HG03439 (cell line): ENCODE data around the gene EXT2.
A peak's percentile ranks its signal among the peaks of the same experiment; 100 is the strongest.

ENCODE experiments used
- ATAC-seq: cut with Tn5 transposase; IDR thresholded peaks from one replicate; pipeline ENCODE4 v1.9.1; 2021; ENCODE audit warnings: mild to moderate bottlenecking, moderate library complexity; ENCODE audit not compliant: unreplicated experiment

The EXT2 gene

DNA sequence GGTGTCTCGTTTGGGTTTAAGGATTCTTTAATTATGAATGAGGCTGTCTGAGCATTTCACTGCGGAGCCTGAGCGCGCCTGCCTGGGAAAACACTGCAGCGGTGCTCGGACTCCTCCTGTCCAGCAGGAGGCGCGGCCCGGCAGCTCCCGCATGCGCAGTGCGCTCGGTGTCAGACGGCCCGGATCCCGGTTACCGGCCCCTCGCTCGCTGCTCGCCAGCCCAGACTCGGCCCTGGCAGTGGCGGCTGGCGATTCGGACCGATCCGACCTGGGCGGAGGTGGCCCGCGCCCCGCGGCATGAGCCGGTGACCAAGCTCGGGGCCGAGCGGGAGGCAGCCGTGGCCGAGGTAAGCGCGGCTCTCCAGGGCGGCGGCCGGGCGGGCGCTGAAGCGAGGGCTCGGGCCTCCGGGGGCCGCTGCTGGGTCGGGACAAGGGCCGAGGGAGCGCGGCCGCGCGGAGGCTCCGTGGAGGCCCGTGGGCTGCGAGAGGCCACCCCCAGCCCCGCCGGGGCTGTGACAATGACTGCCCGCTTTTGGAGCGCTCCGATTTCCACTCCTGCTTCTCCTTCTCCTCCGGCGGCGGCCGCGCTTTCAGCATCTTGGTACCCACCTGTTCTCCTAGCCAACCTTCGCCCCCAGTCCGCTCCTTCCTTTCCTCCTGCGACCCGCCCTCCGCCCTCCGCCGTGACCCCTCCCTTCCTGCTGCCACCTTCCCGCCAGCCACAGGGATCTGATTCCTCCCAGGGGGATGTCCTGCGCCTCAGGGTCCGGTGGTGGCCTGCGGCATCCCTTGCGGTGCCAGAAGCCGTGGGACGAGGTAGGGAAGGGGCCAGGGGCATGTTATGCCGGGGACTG lies at the start of gene EXT2:
Gene EXT2, plus strand, starts transcription at position 173 of the 854 bp plus-strand sequence. CDS start 12,035 bp downstream, outside the sequence.
- ATAC-seq: peak; percentile 95

GRCh38 chr11:44046182-44046581 lies 49.3 kb upstream of the EXT2 start:
- no peak for ATAC-seq

GRCh38 chr11:44047298-44047697 lies 48.2 kb upstream of the EXT2 start:
- no peak for ATAC-seq

GRCh38 chr11:44047931-44048431 lies 47.5 kb upstream of the EXT2 start, which contains the start of gene ACCSL:
ACCSL (plus strand) TSS chr11:44047981; CDS start chr11:44048037, 56 bp downstream.
- no peak for ATAC-seq

DNA sequence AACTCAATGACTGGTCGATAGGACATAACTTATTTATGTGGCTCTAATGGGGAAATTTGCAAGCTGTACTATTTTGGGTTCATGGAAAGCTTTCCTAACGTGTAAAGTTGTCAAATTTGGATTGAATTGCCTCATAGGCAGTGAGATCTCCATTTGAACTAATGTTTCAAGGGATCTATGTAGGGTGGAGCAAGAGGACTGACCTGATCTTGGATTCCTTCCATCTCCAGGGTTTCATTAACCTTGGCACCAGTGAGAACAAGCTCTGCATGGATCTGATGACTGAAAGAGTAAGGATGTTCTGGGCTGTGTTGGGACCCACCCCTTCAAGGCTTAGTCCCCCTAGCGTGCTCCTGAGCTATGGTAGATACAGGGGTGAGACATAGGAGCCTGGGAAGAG lies 45.6 kb upstream of the EXT2 start:
- no peak for ATAC-seq

DNA sequence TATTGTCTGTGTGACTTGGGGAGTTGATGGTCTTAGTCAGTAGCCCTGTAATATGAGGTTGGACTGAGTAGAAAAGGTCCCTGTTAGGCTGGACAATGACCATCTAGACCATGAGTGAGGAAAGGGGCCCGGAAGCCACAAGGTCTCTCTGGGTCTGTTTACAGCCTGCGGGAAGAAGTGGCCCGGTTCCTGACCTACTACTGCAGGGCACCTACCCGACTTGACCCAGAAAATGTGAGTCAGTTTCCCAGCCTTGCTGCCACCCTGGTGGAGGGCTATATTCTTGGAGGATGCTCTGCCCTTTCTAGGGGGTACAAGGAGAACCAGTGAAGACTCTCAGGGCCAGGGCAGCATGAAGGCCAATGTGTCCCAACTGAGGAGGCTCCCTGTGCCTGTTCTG lies 44.3 kb upstream of the EXT2 start:
- ATAC-seq: no peak

DNA sequence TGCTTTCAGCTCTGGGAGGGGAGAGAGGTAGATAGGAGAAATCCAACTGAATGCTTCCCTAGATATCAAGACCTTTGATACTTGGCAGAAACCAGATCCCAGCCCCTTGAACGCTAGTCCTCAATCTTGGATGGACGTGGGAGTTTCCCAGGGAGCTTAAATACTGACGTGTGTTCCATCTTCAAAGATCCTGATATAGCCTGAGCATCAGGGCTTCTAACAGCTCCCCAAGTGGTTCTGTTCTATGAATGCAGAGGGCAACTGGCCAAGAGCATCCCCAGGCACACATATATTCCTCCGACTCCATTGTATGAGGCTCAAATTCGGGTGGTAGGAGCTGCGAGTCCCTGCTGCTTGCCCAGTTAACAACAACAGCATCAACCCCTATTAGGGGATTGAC lies 38.1 kb upstream of the EXT2 start:
- no peak for ATAC-seq

- no peak for ATAC-seq
These were observed 37.2 kb upstream of the EXT2 start for GRCh38 chr11:44058275-44058674.

DNA sequence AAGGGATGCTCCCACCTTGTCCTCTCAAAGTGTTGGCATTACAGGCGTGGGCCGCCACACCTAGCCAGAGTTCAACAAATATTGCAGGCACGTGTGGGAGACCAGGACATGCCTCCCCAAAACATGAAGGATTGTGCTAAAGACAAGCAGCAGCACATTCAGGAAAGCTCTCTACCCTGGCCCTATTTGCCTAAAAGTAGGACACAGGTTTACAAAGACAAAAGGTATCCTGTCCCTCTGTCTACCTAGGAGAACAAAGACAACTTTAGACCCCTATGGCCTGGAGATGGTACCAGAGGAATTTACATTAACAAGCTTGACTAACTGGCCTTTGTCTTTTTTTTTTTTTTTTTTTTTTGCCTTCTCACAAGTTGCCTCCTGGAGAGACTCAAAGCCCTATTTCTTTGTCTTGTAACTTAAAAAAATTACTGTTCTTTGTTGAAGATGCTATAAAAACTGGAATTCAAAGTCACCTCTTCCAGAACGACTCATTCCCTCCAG lies 30.3 kb upstream of the EXT2 start:
- no peak for ATAC-seq

GRCh38 chr11:44065841-44066731 lies 29.4 kb upstream of the EXT2 start, which contains the start of gene ACCS:
ACCS (plus strand) TSS chr11:44066270; CDS start chr11:44067628, 1,358 bp downstream.
- peak; percentile 93 for ATAC-seq

DNA sequence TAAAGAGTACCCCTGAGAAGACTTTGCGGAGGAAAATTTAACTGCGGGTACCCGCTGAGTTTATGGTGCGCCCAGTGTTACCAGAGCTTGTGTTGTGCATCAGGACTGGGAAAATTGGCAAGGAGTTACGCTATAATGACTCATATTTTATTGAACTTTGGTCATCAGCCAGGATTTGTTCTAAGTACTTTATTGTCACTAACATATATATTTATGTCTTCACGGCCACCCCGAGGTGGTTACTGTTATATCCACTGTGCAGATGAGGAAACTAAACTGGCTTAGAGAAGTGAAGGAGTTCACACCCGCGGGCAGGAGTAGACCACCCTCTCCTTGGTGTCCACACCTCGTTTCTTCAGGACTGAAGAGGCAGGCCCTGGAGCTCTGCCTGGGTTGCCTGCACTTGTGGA lies 28.7 kb upstream of the EXT2 start:
- no peak for ATAC-seq

DNA sequence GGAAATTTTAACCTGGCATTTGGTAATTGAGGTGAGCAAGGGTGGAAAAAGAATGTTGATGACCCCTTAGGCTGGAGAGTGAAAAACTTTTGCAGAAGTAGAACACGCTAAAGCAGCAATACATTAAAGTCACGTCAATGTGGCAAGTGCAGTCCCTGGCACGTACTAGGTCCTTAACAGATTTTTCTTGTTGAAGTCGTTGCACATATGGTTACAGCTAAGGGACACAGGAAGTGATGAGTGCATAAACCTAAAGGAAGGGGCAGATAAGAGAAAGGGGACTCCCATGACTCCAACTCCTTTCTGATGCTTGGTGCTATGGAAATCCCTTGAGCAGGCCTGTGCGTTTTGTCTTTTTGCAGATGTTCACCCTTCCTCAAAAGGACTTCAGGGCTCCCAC lies 28.2 kb upstream of the EXT2 start:
- ATAC-seq: no peak

- no peak for ATAC-seq
These were observed 27.3 kb upstream of the EXT2 start for GRCh38 chr11:44068180-44068579.

DNA sequence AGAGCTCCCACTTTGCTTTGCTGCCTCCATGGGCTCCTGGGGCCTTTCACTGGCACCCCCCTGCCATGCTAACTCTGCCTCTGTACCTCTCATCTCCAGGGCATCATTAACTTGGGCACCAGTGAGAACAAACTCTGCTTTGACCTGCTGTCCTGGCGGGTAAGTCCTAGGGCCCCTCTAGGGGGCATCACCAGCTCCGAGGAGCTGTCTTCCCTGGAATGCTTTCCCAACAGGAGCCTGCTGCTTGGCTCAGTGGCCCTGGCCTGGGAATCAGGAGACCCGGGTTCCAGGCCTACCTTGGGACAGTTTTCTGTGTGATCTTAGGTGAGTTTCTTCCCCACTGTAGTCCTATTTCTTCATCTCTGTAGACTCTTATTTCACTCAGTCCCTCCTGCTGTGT lies 24.3 kb upstream of the EXT2 start:
- ATAC-seq: no peak

GRCh38 chr11:44072757-44073658 lies 22.5 kb upstream of the EXT2 start:
- ATAC-seq: no peak

GRCh38 chr11:44078794-44079193 lies 16.7 kb upstream of the EXT2 start:
- no peak for ATAC-seq

GRCh38 chr11:44079376-44079775 lies 16.1 kb upstream of the EXT2 start:
- no peak for ATAC-seq

DNA sequence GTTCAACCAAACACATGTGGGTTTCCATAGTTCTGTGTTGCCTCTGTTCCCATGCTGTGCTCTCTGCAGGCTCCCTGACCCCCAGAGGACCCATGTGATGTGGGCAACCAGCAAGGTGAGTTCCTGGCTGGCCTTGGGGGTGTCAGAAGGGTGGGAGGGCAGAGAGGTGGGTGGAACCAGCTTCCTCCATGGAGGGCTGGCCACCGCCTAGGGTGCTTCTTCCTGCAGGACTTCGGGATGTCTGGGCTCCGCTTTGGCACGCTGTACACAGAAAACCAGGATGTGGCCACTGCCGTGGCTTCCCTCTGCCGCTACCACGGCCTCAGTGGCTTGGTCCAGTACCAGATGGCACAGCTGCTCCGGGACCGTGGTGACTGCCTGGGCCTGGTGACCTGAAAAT lies 14.5 kb upstream of the EXT2 start:
- no peak for ATAC-seq

- ATAC-seq: no peak
These were observed 12.8 kb upstream of the EXT2 start for GRCh38 chr11:44082645-44083044.

DNA sequence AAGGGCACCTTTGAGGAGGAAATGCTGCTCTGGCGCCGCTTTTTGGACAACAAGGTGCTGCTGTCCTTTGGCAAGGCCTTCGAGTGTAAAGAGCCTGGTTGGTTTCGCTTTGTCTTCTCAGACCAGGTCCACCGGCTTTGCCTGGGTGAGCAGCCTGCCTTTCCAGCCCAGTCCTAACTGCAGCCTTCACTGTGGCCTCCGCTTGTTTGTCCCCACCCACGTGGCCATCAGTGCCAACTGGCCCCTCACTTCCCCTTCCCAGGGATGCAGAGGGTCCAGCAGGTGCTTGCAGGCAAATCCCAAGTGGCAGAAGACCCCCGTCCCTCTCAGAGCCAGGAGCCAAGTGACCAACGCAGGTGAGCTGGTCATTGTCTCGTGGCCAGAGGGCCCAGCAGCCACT lies 12.0 kb upstream of the EXT2 start:
- no peak for ATAC-seq
